Measurements from ENCODE around the gene PTGFRN. TPM values are rescaled to one million over a fixed set of nuclear protein-coding genes. Genes with fewer than 3 reads are reported as not detected.

PTGFRN gene
- total RNA-seq, 1 donor from 2014 or later: 52.9 TPM

DNA sequence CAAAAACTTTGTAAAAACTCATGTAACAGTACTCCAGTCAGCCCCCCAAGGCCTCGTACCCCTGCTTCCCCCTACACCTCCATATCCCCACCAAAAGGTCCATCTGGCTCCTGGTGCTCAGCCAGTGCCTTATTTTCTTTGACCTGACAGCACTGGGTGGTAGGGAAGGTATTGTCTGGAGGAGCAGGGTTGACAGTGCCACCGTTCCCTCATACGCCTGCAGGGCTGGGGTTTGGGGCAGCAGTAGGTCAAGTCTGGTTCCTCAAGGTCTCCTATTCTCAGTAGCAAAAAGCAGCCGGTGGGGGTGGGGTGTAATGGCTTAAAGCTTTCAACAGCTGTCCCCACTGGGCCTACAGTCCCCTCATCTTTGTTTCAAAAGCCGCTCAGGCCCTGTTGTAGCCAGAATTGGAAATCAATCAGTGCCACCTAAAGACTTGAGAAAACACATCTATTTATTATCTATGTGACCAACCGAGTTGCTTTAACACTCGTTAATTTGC lies 125.1 kb downstream of the PTGFRN start:
- peaks cover 11% of the 10 kb centered on the region for H3K4me1 Mint-ChIP-seq (ENCODE audit: unreplicated experiment)
- peaks cover 3% of the 10 kb centered on the region for H3K27me3 Mint-ChIP-seq (ENCODE audit: unreplicated experiment)
- TF ChIP-seq, protein P1, sequence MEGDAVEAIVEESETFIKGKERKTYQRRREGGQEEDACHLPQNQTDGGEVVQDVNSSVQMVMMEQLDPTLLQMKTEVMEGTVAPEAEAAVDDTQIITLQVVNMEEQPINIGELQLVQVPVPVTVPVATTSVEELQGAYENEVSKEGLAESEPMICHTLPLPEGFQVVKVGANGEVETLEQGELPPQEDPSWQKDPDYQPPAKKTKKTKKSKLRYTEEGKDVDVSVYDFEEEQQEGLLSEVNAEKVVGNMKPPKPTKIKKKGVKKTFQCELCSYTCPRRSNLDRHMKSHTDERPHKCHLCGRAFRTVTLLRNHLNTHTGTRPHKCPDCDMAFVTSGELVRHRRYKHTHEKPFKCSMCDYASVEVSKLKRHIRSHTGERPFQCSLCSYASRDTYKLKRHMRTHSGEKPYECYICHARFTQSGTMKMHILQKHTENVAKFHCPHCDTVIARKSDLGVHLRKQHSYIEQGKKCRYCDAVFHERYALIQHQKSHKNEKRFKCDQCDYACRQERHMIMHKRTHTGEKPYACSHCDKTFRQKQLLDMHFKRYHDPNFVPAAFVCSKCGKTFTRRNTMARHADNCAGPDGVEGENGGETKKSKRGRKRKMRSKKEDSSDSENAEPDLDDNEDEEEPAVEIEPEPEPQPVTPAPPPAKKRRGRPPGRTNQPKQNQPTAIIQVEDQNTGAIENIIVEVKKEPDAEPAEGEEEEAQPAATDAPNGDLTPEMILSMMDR (IDR thresholded peaks at IDR 0.05): no peak
- H3K9me3 Mint-ChIP-seq (ENCODE audit: unreplicated experiment): no peaks in the 10 kb centered on the region
- no peak overlapping the region for H3K4me3 Mint-ChIP-seq (ENCODE audit: unreplicated experiment)
- no peak for DNase-seq (ENCODE audit: extremely low spot score, unreplicated experiment)
- H3K36me3 Mint-ChIP-seq (ENCODE audit: unreplicated experiment): no peaks in the 10 kb centered on the region
- H3K27ac Mint-ChIP-seq (ENCODE audit: unreplicated experiment): no peak overlapping the region

GRCh38 chr1:117036018-117036461 lies 126.3 kb downstream of the PTGFRN start:
- no peak for DNase-seq (ENCODE audit: extremely low spot score, unreplicated experiment)
- no peak overlapping the region for H3K4me3 Mint-ChIP-seq (ENCODE audit: unreplicated experiment)
- peaks cover 3% of the 10 kb centered on the region for H3K27me3 Mint-ChIP-seq (ENCODE audit: unreplicated experiment)
- no peaks in the 10 kb centered on the region for H3K9me3 Mint-ChIP-seq (ENCODE audit: unreplicated experiment)
- H3K27ac Mint-ChIP-seq (ENCODE audit: unreplicated experiment): no peak overlapping the region
- no peaks in the 10 kb centered on the region for H3K36me3 Mint-ChIP-seq (ENCODE audit: unreplicated experiment)
- TF ChIP-seq, protein P1 (IDR thresholded peaks at IDR 0.05): no peak
- peaks cover 11% of the 10 kb centered on the region for H3K4me1 Mint-ChIP-seq (ENCODE audit: unreplicated experiment)

DNA sequence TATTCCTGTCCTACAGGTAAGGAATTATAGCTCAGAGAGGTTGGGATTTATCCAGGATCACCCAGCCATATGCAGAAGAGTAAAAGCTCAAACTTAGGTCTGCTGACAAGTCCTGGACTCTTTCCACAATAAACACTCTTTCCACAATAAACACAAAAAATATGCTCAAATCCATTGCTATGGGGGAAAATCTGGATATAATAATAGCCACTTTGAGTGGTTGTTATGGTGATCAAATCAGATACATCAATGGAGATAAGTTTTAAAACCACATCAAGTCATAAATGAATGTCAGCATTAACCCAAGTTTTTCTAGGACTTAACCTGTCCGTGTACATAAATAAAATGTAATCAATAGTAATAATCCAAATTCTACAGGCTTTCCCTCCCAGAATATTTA lies 128.1 kb downstream of the PTGFRN start:
- H3K27me3 Mint-ChIP-seq (ENCODE audit: unreplicated experiment): peaks cover 3% of the 10 kb centered on the region
- TF ChIP-seq, protein P1 (IDR thresholded peaks at IDR 0.05): no peak
- H3K27ac Mint-ChIP-seq (ENCODE audit: unreplicated experiment): no peak overlapping the region
- DNase-seq (ENCODE audit: extremely low spot score, unreplicated experiment): no peak
- H3K4me1 Mint-ChIP-seq (ENCODE audit: unreplicated experiment): peaks cover 11% of the 10 kb centered on the region
- H3K36me3 Mint-ChIP-seq (ENCODE audit: unreplicated experiment): no peaks in the 10 kb centered on the region
- H3K4me3 Mint-ChIP-seq (ENCODE audit: unreplicated experiment): no peak overlapping the region
- no peaks in the 10 kb centered on the region for H3K9me3 Mint-ChIP-seq (ENCODE audit: unreplicated experiment)

- Mint-ChIP-seq H3K9me3 (ENCODE audit: unreplicated experiment) (no peaks in the 10 kb centered on the region), H3K4me3 (ENCODE audit: unreplicated experiment) (no peak overlapping the region)
Observed at GRCh38 chr1:117038236-117038635, 128.5 kb downstream of the PTGFRN start.

More at GRCh38 chr1:117038236-117038635, 128.5 kb downstream of the PTGFRN start:
- no peak for DNase-seq (ENCODE audit: extremely low spot score, unreplicated experiment)
- Mint-ChIP-seq H3K27me3 (ENCODE audit: unreplicated experiment) (peaks cover 5% of the 10 kb centered on the region), H3K36me3 (ENCODE audit: unreplicated experiment) (no peaks in the 10 kb centered on the region), H3K4me1 (ENCODE audit: unreplicated experiment) (peaks cover 11% of the 10 kb centered on the region), H3K27ac (ENCODE audit: unreplicated experiment) (no peak overlapping the region)
- TF ChIP-seq, protein P1 (IDR thresholded peaks at IDR 0.05): no peak

Other genes starting within 250 kb of the PTGFRN start
- gene IGSF3, start 242.2 kb upstream of the PTGFRN start, total RNA-seq: 43.2 and 51.7 TPM in 2 replicates
- not detected in 2 replicates for gene CD2, start 155.5 kb upstream of the PTGFRN start, total RNA-seq
- gene CD101, start 91.8 kb downstream of the PTGFRN start, total RNA-seq: 0.50 and 0.78 TPM in 2 replicates
- 17.4 and 18.6 TPM in 2 replicates for gene TTF2, start 150.4 kb downstream of the PTGFRN start, total RNA-seq
- 5.0 and 6.3 TPM in 2 replicates for gene TRIM45, start 211.8 kb downstream of the PTGFRN start, total RNA-seq

Data from osteocyte (in vitro differentiated cells).